Right forelimb (tissue), 1 donor: ENCODE results near the gene CLHC1.
"Not testable (repeated sequence)": the region's sequence is repeated elsewhere in the genome, so short reads cannot be mapped to it uniquely, and the experiment has no call there.

ENCODE experiments used
- DNase-seq: peaks from one replicate; pipeline ENCODE4 v3.0.0-alpha.2; 2018

CLHC1 gene

GRCh38 chr2:55152475-55153412 lies 79.3 kb downstream of the CLHC1 start:
- DNase-seq: no peak

GRCh38 chr2:55151733-55152433 lies 80.2 kb downstream of the CLHC1 start:
- no peak for DNase-seq

GRCh38 chr2:55150834-55151233 lies 81.3 kb downstream of the CLHC1 start:
- no peak for DNase-seq

- no peak for DNase-seq
Measured at GRCh38 chr2:55148269-55148668, 83.8 kb downstream of the CLHC1 start.

GRCh38 chr2:55147531-55147930 lies 84.6 kb downstream of the CLHC1 start:
- DNase-seq: no peak

- no peak for DNase-seq
Measured at GRCh38 chr2:55147041-55147440, 85.1 kb downstream of the CLHC1 start.

GRCh38 chr2:55146263-55146662 lies 85.8 kb downstream of the CLHC1 start:
- no peak for DNase-seq

- no peak for DNase-seq
Measured at GRCh38 chr2:55144922-55145820, 86.9 kb downstream of the CLHC1 start.

- not testable (repeated sequence) for DNase-seq
Measured at GRCh38 chr2:55143706-55144105, 88.4 kb downstream of the CLHC1 start.

- DNase-seq: no peak
Measured at GRCh38 chr2:55142518-55142917, 89.6 kb downstream of the CLHC1 start.

GRCh38 chr2:55141572-55142413 lies 90.3 kb downstream of the CLHC1 start:
- no peak for DNase-seq

- DNase-seq: no peak
Measured at GRCh38 chr2:55140316-55141219, 91.5 kb downstream of the CLHC1 start.

- no peak for DNase-seq
Measured at GRCh38 chr2:55139305-55139704, 92.8 kb downstream of the CLHC1 start.

- DNase-seq: no peak
Measured at GRCh38 chr2:55138882-55139229, 93.2 kb downstream of the CLHC1 start.

GRCh38 chr2:55138014-55138881 lies 93.8 kb downstream of the CLHC1 start:
- no peak for DNase-seq

- no peak for DNase-seq
Measured at GRCh38 chr2:55137024-55137958, 94.8 kb downstream of the CLHC1 start.

GRCh38 chr2:55136138-55136541 lies 96.0 kb downstream of the CLHC1 start:
- DNase-seq: no peak

- no peak for DNase-seq
Measured at GRCh38 chr2:55135491-55135890, 96.6 kb downstream of the CLHC1 start.

- no peak for DNase-seq
Measured at GRCh38 chr2:55134316-55134706, 97.8 kb downstream of the CLHC1 start.
